Activated CD4-positive, alpha-beta T cell treated with anti-CD3 and anti-CD28 coated beads, Interleukin-2, amount 10 ng/mL, durations not matched to agents 24 days and 14 days (primary cell): Measurements from ENCODE around the gene UNKL. TPM values are rescaled to one million over a fixed set of nuclear protein-coding genes. Genes with fewer than 3 reads are reported as not detected.
"Not testable (repeated sequence)": the region's sequence is repeated elsewhere in the genome, so short reads cannot be mapped to it uniquely, and the experiment has no call there.

ENCODE experiments used
- DNase-seq: peaks from one replicate; pipeline ENCODE4 v3.0.0; 2022
- H3K27ac Mint-ChIP-seq: one replicate; pipeline ENCODE4 v1.8.0; 2022; ENCODE audit warnings: mild to moderate bottlenecking, mixed read lengths
- H3K27me3 Mint-ChIP-seq: one replicate; pipeline ENCODE4 v1.8.0; 2022; ENCODE audit warnings: mixed read lengths
- H3K36me3 Mint-ChIP-seq: one replicate; pipeline ENCODE4 v1.8.0; 2022; ENCODE audit warnings: low read depth, mild to moderate bottlenecking, mixed read lengths
- H3K4me1 Mint-ChIP-seq: one replicate; pipeline ENCODE4 v1.8.0; 2021; ENCODE audit warnings: mixed read lengths
- H3K4me3 Mint-ChIP-seq: one replicate; pipeline ENCODE4 v1.8.0; 2022; ENCODE audit warnings: mild to moderate bottlenecking, moderate library complexity, mixed read lengths
- H3K9me3 Mint-ChIP-seq: one replicate; pipeline ENCODE4 v1.8.0; 2021; ENCODE audit warnings: mixed read lengths
- intact Hi-C: fragments of 100-400 bp; cut with micrococcal nuclease; formaldehyde crosslinking; loops from one replicate; pipeline ENCODE4 v1.15.1; 2023
- total RNA-seq: library from RNA; stranded (reverse); gene quantifications from 2 replicates; pipeline ENCODE4 v1.2.3, GENCODE V29; 2022

The UNKL gene
- total RNA-seq, 1 donor from 2014 or later: 43.9 TPM

GRCh38 chr16:1336619-1337018, 77.9 kb downstream of the UNKL start:
- Mint-ChIP-seq H3K4me3 (no peak overlapping the region), H3K27me3 (peaks cover 25% of the 10 kb centered on the region), H3K4me1 (peaks cover 9% of the 10 kb centered on the region), H3K27ac (no peak overlapping the region), H3K9me3 (no peaks in the 10 kb centered on the region), H3K36me3 (no peaks in the 10 kb centered on the region)
- intact Hi-C loops: no loop called here
- DNase-seq: peak; percentile 57

- Mint-ChIP-seq H3K27ac (no peak overlapping the region), H3K27me3 (peaks cover 28% of the 10 kb centered on the region), H3K36me3 (no peaks in the 10 kb centered on the region), H3K9me3 (no peaks in the 10 kb centered on the region), H3K4me3 (no peak overlapping the region), H3K4me1 (peaks cover 10% of the 10 kb centered on the region)
- DNase-seq: peak; percentile 69
- intact Hi-C loops: no loop called here
Measured at GRCh38 chr16:1335996-1336395, 78.5 kb downstream of the UNKL start.

- no peaks in the 10 kb centered on the region for H3K36me3 Mint-ChIP-seq
- peaks cover 28% of the 10 kb centered on the region for H3K27me3 Mint-ChIP-seq
- peaks cover 10% of the 10 kb centered on the region for H3K4me1 Mint-ChIP-seq
- no peak overlapping the region for H3K4me3 Mint-ChIP-seq
- no peaks in the 10 kb centered on the region for H3K9me3 Mint-ChIP-seq
- intact Hi-C loops: no loop called here
- H3K27ac Mint-ChIP-seq: peak overlapping the region; percentile 32
- peak; percentile 63 for DNase-seq
Measured at GRCh38 chr16:1335211-1335971, 79.1 kb downstream of the UNKL start.

- Mint-ChIP-seq H3K27ac (no peak overlapping the region), H3K4me1 (peaks cover 10% of the 10 kb centered on the region), H3K9me3 (no peaks in the 10 kb centered on the region), H3K27me3 (peaks cover 28% of the 10 kb centered on the region), H3K36me3 (no peaks in the 10 kb centered on the region), H3K4me3 (no peak overlapping the region)
- intact Hi-C loops: no loop called here
- DNase-seq: peak; percentile 55
Measured at GRCh38 chr16:1334739-1335138, 79.8 kb downstream of the UNKL start.

- Mint-ChIP-seq H3K9me3 (no peaks in the 10 kb centered on the region), H3K27ac (no peak overlapping the region), H3K4me3 (no peak overlapping the region), H3K36me3 (no peaks in the 10 kb centered on the region), H3K27me3 (peaks cover 28% of the 10 kb centered on the region), H3K4me1 (peaks cover 10% of the 10 kb centered on the region)
- peak; percentile 58 for DNase-seq
- intact Hi-C loops: loop anchor here (1.0 kb wide), 1 partner anchor 25 kb away; the partner anchor contains the start of gene UBE2I
Measured at GRCh38 chr16:1333854-1334700, 80.4 kb downstream of the UNKL start.

GRCh38 chr16:1333149-1333812, 81.2 kb downstream of the UNKL start, which contains the start of gene BAIAP3:
Gene BAIAP3, plus strand, starts transcription at chr16:1333645. Its CDS starts 4,905 bp downstream, at chr16:1338550.
- H3K4me1 Mint-ChIP-seq: peaks cover 10% of the 10 kb centered on the region
- H3K36me3 Mint-ChIP-seq: no peaks in the 10 kb centered on the region
- intact Hi-C loops: loop anchor here (1.0 kb wide), 1 partner anchor 24 kb away; the partner anchor contains the start of gene UBE2I

GRCh38 chr16:1332618-1333148, 81.8 kb downstream of the UNKL start:
- peak; percentile 67 for DNase-seq
- H3K9me3 Mint-ChIP-seq: no peaks in the 10 kb centered on the region
- intact Hi-C loops: loop anchor here (1.0 kb wide), 1 partner anchor 23 kb away; the partner anchor contains the start of gene UBE2I
- H3K27ac Mint-ChIP-seq: no peak overlapping the region
- peaks cover 10% of the 10 kb centered on the region for H3K4me1 Mint-ChIP-seq
- no peaks in the 10 kb centered on the region for H3K36me3 Mint-ChIP-seq
- H3K27me3 Mint-ChIP-seq: peaks cover 28% of the 10 kb centered on the region
- peak overlapping the region; percentile 69 for H3K4me3 Mint-ChIP-seq

More at GRCh38 chr16:1333149-1333812, 81.2 kb downstream of the UNKL start, which contains the start of gene BAIAP3:
- Mint-ChIP-seq H3K27me3 (peaks cover 28% of the 10 kb centered on the region), H3K9me3 (no peaks in the 10 kb centered on the region), H3K27ac (no peak within 1 kb of the TSS), H3K4me3 (peak within 1 kb of the TSS; percentile 69)
- DNase-seq: peak; percentile 87

GRCh38 chr16:1331712-1332617, 82.5 kb downstream of the UNKL start:
- peak overlapping the region; percentile 69 for H3K4me3 Mint-ChIP-seq
- intact Hi-C loops: no loop called here

GRCh38 chr16:1330931-1331711, 83.4 kb downstream of the UNKL start:
- Mint-ChIP-seq H3K27me3 (peaks cover 25% of the 10 kb centered on the region), H3K9me3 (no peaks in the 10 kb centered on the region)
- intact Hi-C loops: no loop called here

More at GRCh38 chr16:1331712-1332617, 82.5 kb downstream of the UNKL start:
- Mint-ChIP-seq H3K9me3 (no peaks in the 10 kb centered on the region), H3K36me3 (no peaks in the 10 kb centered on the region), H3K27ac (peak overlapping the region; percentile 53), H3K27me3 (peaks cover 28% of the 10 kb centered on the region), H3K4me1 (peaks cover 10% of the 10 kb centered on the region)
- DNase-seq: peak; percentile 93

GRCh38 chr16:1330260-1330914, 84.1 kb downstream of the UNKL start:
- intact Hi-C loops: no loop called here
- DNase-seq: peak; percentile 70
- no peak overlapping the region for H3K4me3 Mint-ChIP-seq
- H3K9me3 Mint-ChIP-seq: no peaks in the 10 kb centered on the region
- H3K27ac Mint-ChIP-seq: no peak overlapping the region
- H3K36me3 Mint-ChIP-seq: no peaks in the 10 kb centered on the region
- H3K4me1 Mint-ChIP-seq: peaks cover 10% of the 10 kb centered on the region
- peaks cover 19% of the 10 kb centered on the region for H3K27me3 Mint-ChIP-seq

More at GRCh38 chr16:1330931-1331711, 83.4 kb downstream of the UNKL start:
- Mint-ChIP-seq H3K4me1 (peaks cover 10% of the 10 kb centered on the region), H3K36me3 (no peaks in the 10 kb centered on the region), H3K4me3 (peak overlapping the region; percentile 67), H3K27ac (no peak overlapping the region)
- no peak for DNase-seq

- H3K4me1 Mint-ChIP-seq, DNase-seq, H3K4me3 Mint-ChIP-seq, H3K36me3 Mint-ChIP-seq, intact Hi-C loops, H3K9me3 Mint-ChIP-seq, H3K27ac Mint-ChIP-seq: not testable (repeated sequence)
- peaks cover 11% of the 10 kb centered on the region for H3K27me3 Mint-ChIP-seq
Measured at GRCh38 chr16:1328961-1329360, 85.5 kb downstream of the UNKL start.
